Neural crest cell (in vitro differentiated cells): ENCODE results near the gene LCORL. TPM values are rescaled to one million over a fixed set of nuclear protein-coding genes. Genes with fewer than 3 reads are reported as not detected.

ENCODE experiments used
- DNase-seq: peaks from one replicate; pipeline ENCODE4 v3.0.0; 2021; ENCODE audit warnings: low read depth, mixed read lengths, low spot score
- H3K27ac Mint-ChIP-seq: one replicate; pipeline ENCODE4 v1.8.0; 2021; ENCODE audit warnings: mild to moderate bottlenecking, mixed read lengths; ENCODE audit not compliant: unreplicated experiment
- H3K27me3 Mint-ChIP-seq: 2 replicates; pipeline ENCODE4 v1.8.0; 2021; ENCODE audit warnings: low read depth, mild to moderate bottlenecking, mixed read lengths
- H3K36me3 Mint-ChIP-seq: 2 replicates; pipeline ENCODE4 v1.8.0; 2021; ENCODE audit warnings: low read depth, mild to moderate bottlenecking, mixed read lengths
- H3K4me1 Mint-ChIP-seq: 2 replicates; pipeline ENCODE4 v1.8.0; 2021; ENCODE audit warnings: mixed read lengths
- H3K4me3 Mint-ChIP-seq: one replicate; pipeline ENCODE4 v1.8.0; 2021; ENCODE audit warnings: mild to moderate bottlenecking, mixed read lengths
- H3K9me3 Mint-ChIP-seq: 2 replicates; pipeline ENCODE4 v1.8.0; 2021; ENCODE audit warnings: mixed read lengths
- total RNA-seq: library from RNA; stranded (reverse); gene quantifications from 2 replicates; pipeline ENCODE4 v1.2.1, GENCODE V29; 2021
- TF ChIP-seq, protein P1 (sequence below): fragments of 200-600 bp; sonication (generic); conservative IDR thresholded peaks from 2 replicates; pipeline ENCODE4 v1.5.0; 2021; ENCODE audit warnings: antibody characterized with exemption, mild to moderate bottlenecking

LCORL gene
- total RNA-seq, 1 donor from 2014 or later = 26.1 TPM

GRCh38 chr4:17884063-17884462, 137.5 kb downstream of the LCORL start:
- Mint-ChIP-seq H3K36me3 (peaks cover 6% of the 10 kb centered on the region), H3K9me3 (peaks cover 2% of the 10 kb centered on the region), H3K4me1 (peaks cover 3% of the 10 kb centered on the region), H3K27me3 (no peaks in the 10 kb centered on the region), H3K27ac (no peak overlapping the region), H3K4me3 (no peak overlapping the region)
- TF ChIP-seq, protein P1, sequence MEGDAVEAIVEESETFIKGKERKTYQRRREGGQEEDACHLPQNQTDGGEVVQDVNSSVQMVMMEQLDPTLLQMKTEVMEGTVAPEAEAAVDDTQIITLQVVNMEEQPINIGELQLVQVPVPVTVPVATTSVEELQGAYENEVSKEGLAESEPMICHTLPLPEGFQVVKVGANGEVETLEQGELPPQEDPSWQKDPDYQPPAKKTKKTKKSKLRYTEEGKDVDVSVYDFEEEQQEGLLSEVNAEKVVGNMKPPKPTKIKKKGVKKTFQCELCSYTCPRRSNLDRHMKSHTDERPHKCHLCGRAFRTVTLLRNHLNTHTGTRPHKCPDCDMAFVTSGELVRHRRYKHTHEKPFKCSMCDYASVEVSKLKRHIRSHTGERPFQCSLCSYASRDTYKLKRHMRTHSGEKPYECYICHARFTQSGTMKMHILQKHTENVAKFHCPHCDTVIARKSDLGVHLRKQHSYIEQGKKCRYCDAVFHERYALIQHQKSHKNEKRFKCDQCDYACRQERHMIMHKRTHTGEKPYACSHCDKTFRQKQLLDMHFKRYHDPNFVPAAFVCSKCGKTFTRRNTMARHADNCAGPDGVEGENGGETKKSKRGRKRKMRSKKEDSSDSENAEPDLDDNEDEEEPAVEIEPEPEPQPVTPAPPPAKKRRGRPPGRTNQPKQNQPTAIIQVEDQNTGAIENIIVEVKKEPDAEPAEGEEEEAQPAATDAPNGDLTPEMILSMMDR = no peak
- no peak for DNase-seq

GRCh38 chr4:17877661-17878060, 143.9 kb downstream of the LCORL start:
- no peak overlapping the region for H3K4me3 Mint-ChIP-seq
- H3K36me3 Mint-ChIP-seq = peaks cover 26% of the 10 kb centered on the region
- H3K27me3 Mint-ChIP-seq = no peaks in the 10 kb centered on the region
- H3K4me1 Mint-ChIP-seq = no peaks in the 10 kb centered on the region
- DNase-seq = no peak
- no peak overlapping the region for H3K27ac Mint-ChIP-seq
- TF ChIP-seq, protein P1 = no peak
- H3K9me3 Mint-ChIP-seq = peaks cover 5% of the 10 kb centered on the region

DNA sequence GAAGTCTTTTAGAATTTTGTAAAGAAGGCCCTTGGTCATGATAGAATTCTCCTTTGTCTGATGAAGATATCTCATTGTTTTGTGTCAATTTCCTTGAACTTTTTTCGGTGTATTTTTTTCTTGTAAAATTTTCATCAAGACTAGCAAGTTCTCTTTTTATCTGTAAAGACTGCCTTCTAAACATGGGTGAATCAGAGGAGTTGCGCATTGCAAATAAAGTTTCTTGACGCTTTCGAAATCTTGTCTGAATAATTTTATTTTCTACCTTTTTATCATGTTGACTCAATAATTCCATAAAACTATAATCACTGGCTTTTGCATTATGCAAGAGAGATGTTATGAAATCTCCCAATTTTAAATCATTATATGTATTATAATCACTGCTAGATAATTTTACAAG, 144.6 kb downstream of the LCORL start:
- no peaks in the 10 kb centered on the region for H3K4me1 Mint-ChIP-seq
- no peaks in the 10 kb centered on the region for H3K27me3 Mint-ChIP-seq
- no peak for DNase-seq
- no peak overlapping the region for H3K4me3 Mint-ChIP-seq
- H3K9me3 Mint-ChIP-seq = peaks cover 5% of the 10 kb centered on the region
- peaks cover 29% of the 10 kb centered on the region for H3K36me3 Mint-ChIP-seq
- TF ChIP-seq, protein P1 = no peak
- no peak overlapping the region for H3K27ac Mint-ChIP-seq

- no peak overlapping the region for H3K4me3 Mint-ChIP-seq
- TF ChIP-seq, protein P1 = no peak
- H3K36me3 Mint-ChIP-seq = peaks cover 29% of the 10 kb centered on the region
- no peaks in the 10 kb centered on the region for H3K4me1 Mint-ChIP-seq
- DNase-seq = no peak
- no peaks in the 10 kb centered on the region for H3K27me3 Mint-ChIP-seq
- H3K27ac Mint-ChIP-seq = no peak overlapping the region
- peaks cover 5% of the 10 kb centered on the region for H3K9me3 Mint-ChIP-seq
Measured at GRCh38 chr4:17875402-17876070, 146.0 kb downstream of the LCORL start.

- DNase-seq = no peak
- H3K9me3 Mint-ChIP-seq = no peaks in the 10 kb centered on the region
- no peak overlapping the region for H3K4me3 Mint-ChIP-seq
- no peak overlapping the region for H3K27ac Mint-ChIP-seq
- TF ChIP-seq, protein P1 = no peak
- H3K36me3 Mint-ChIP-seq = peaks cover 16% of the 10 kb centered on the region
- H3K4me1 Mint-ChIP-seq = peaks cover 8% of the 10 kb centered on the region
- no peaks in the 10 kb centered on the region for H3K27me3 Mint-ChIP-seq
Measured at GRCh38 chr4:17869327-17869726, 152.2 kb downstream of the LCORL start.
